GM12873 (cell line): ENCODE measurements around the gene CNOT4.

Experiments
- TF ChIP-seq, protein P1 (sequence below): IDR thresholded peaks from 2 replicates; pipeline ENCODE4 v1.5.1; 2012; ENCODE audit warnings: low read depth, mild to moderate bottlenecking, moderate library complexity, low read length, control low read depth; ENCODE audit not compliant: insufficient read depth; ENCODE audit errors: missing control alignments

The CNOT4 gene

DNA sequence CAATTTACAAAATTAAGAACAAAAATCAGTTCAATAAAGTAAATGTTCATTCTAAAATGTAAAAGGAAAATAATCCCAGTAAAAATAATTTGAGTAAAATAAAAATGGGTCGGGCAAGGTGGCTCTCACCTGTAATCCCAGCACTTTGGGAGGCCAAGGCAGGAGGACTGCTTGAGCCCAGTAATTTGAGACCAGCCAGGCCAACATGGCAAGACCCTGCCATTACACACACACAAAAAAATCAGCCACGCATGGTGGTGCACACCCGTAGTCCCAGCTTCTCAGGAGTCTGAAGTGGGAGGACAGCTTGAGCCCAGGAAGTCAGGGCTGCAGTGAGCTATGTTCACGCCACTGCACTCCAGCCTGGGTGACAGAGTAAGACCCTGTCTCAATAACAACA, 34.4 kb downstream of the CNOT4 start:
- TF ChIP-seq, protein P1, sequence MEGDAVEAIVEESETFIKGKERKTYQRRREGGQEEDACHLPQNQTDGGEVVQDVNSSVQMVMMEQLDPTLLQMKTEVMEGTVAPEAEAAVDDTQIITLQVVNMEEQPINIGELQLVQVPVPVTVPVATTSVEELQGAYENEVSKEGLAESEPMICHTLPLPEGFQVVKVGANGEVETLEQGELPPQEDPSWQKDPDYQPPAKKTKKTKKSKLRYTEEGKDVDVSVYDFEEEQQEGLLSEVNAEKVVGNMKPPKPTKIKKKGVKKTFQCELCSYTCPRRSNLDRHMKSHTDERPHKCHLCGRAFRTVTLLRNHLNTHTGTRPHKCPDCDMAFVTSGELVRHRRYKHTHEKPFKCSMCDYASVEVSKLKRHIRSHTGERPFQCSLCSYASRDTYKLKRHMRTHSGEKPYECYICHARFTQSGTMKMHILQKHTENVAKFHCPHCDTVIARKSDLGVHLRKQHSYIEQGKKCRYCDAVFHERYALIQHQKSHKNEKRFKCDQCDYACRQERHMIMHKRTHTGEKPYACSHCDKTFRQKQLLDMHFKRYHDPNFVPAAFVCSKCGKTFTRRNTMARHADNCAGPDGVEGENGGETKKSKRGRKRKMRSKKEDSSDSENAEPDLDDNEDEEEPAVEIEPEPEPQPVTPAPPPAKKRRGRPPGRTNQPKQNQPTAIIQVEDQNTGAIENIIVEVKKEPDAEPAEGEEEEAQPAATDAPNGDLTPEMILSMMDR, result no peak

DNA sequence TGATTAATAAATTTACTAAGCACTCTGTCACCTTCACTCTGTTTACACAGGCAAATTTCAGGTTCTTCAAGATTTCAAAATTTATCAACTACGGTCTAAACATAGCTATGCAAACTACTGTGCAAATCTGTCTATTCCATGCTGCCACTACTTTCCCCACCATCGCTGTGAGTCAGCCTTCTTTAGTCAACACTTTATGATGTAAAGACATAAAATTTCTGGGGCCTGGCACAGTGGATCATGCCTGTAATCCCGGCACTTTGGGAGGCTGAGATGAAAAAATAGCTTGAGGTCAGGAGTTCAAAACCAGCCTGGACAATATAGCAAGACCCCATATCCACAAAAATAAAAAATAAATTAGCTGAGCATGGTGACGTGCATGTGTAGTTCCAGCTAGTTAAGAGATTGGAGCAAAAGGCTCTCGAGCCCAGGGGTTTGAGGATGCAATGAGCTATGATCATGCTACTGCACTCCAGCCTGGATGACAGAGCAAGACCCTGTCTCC, 42.6 kb downstream of the CNOT4 start:
- TF ChIP-seq, protein P1, result no peak

DNA sequence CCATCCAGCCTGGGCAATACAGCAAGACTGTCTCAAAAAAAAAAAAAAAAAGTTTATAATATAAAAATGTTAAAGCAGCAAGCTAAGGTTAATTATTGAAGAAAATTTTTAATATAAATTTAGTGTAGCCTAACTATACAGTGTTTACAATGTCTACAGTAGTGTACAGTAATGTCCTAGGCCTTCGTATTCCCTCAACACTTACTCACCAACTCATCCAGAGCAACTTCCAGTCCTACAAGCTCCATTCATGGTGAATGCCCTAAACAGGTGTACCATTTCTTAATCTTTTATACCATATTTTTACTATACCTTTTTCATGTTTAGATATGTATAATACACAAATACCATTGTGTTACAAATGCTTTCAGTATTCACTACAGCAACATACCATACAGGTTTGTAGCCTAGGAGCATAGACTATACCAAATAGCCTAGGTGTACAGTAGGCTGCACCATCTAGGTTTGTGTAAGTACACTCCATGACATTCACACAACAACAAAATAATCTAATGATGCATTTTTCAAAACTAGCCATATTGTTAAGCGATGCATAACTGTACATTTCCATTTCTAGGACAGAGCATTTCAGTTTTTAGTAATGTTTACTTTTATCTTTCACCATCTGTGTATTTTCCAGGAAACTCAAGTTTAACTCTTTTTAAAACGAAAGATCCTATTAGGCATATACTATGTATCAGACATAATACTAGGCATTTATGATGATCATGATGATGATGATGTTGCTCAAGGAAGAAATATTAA, 43.3 kb downstream of the CNOT4 start:
- TF ChIP-seq, protein P1, result no peak

DNA sequence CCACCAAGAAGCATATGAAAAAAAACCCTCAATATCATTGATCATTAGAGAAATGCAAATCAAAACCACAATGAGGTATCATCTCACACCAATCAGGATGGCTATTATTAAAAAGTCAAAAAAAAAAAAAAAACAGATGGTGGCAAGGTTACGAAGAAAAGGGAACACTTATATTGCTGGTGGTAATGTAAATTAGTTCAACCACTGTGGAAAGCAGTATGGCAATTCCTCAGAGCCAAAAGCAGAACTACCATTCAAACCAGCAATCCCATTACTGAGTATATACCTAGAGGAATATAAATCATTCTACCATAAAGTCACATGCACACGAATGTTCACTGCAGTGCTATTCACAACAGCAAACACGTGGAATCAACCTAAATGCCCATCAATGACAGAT, 46.0 kb downstream of the CNOT4 start:
- TF ChIP-seq, protein P1, result no peak

DNA sequence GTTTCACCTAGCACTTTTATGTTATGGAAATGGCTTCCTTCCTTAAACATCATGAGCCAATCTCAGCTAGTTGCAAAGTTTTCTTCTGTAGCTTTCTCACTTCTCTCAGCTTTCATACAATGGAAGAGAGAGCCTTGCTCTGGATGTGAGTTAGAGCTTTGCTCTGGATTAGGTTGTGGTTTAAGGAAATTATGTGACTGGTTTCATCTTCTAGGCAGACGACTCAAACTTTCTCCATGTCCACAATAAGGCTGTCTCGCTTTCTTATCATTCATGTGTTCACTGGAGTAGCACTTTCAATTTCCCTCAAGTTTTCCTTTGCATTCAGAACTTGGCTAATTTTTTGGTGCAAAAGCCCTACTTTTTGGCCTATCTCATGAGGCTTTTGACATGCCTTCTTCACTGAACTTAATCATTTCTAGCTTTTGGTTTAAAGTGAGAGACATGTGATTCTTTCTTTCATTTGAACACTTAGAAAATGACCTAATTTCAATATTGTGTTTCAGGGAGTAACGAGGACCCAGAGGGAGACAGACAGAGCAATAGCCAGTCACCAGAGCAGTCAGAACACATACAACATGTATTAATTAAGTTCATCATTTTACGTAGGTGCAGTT, 49.8 kb downstream of the CNOT4 start:
- TF ChIP-seq, protein P1, result no peak

DNA sequence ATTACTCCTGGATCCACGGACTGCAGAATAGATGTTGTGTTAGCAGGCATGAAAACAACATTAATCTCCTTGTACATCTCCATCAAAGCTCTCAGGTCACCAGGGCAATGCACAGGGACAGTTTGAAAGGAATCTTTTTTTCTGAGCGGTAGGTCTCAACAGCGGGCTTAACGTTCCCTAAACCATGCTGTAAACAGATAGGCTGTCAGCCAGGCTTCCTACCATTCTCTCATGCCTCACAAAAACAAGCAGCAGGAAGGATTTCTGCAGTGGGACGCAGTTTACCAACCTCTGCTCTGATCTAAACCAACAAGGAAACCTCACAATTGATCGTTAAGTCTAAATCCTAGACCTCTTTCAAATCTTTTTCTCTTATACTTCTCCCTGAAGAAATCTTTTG, 50.8 kb downstream of the CNOT4 start:
- TF ChIP-seq, protein P1, result no peak

DNA sequence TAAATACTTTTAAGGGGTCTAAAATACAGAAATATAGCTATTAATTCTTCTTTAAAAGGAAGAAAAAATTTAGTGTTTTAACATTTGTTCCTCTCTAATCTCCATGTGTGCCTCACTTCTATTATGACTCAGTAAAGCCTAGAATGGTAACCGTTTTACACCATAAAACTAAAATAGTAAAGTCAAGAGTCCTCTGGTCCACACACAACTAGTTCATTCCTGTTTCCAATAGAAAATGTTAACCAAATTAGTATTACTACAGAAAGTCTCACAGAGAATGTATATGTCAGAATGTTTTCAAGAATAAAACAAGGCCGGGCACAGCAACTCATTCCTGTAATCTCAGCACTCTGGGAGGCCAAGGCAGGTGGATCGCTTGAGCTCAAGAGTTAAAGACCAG, 55.8 kb downstream of the CNOT4 start:
- TF ChIP-seq, protein P1, result no peak
